Fibroblast of mammary gland (primary cell): ENCODE measurements around the gene CADM1.

Experiments used
- DNase-seq: peaks from one replicate; pipeline ENCODE4 v3.0.0-alpha.2; 2010; ENCODE audit warnings: low read depth
- H3K4me3 ChIP-seq: 2 replicates; pipeline ENCODE4 v1.5.1; 2011; ENCODE audit warnings: low read depth, mild to moderate bottlenecking, low read length, moderate library complexity; ENCODE audit not compliant: control insufficient read depth
- CTCF ChIP-seq: conservative IDR thresholded peaks from 2 replicates; pipeline ENCODE4 v1.5.1; 2011; ENCODE audit warnings: low read depth, low read length, inconsistent platforms; ENCODE audit not compliant: control insufficient read depth, insufficient read depth

The CADM1 gene

GRCh38 chr11:115453693-115454490 is 50.3 kb downstream of the CADM1 start:
- DNase-seq = no peak
- no peak for TF ChIP-seq CTCF
- H3K4me3 ChIP-seq = no peak overlapping the region

- no peak for DNase-seq
- TF ChIP-seq CTCF = no peak
- H3K4me3 ChIP-seq = no peak overlapping the region
Observed at GRCh38 chr11:115452241-115452640, 52.0 kb downstream of the CADM1 start.

GRCh38 chr11:115450519-115450918 is 53.7 kb downstream of the CADM1 start:
- DNase-seq = no peak
- no peak for TF ChIP-seq CTCF
- H3K4me3 ChIP-seq = no peak overlapping the region

GRCh38 chr11:115447273-115447864 is 56.8 kb downstream of the CADM1 start:
- TF ChIP-seq CTCF = no peak
- DNase-seq = no peak
- no peak overlapping the region for H3K4me3 ChIP-seq

- no peak for DNase-seq
- TF ChIP-seq CTCF = no peak
- no peak overlapping the region for H3K4me3 ChIP-seq
Observed at GRCh38 chr11:115446214-115446613, 58.0 kb downstream of the CADM1 start.

GRCh38 chr11:115444542-115444941 is 59.7 kb downstream of the CADM1 start:
- TF ChIP-seq CTCF = no peak
- H3K4me3 ChIP-seq = no peak overlapping the region
- no peak for DNase-seq
